ENCODE measurements around the gene CES3.

DNA sequence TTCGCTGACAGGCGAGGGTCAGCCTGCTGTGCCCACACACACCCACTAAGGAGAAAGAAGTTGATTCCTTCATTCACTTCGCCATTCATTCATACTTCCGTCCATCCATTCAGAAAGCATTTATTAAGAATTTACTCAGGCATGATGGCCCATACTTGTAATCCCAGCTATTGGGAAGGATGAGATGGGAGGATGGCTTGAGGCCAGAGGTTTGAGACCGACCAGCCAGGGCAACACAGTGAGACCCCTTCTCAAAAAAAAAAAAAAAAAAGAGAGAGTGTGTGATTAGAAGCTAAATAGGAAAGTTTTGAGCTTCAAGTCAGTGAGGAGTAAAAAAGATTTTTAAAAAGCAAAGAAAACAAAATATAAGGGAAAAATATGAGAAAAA is 17.0 kb upstream of the CES3 start:
- TF ChIP-seq POLR2A (IDR thresholded peaks at IDR 0.05) = no peak
- TF ChIP-seq, protein P1, sequence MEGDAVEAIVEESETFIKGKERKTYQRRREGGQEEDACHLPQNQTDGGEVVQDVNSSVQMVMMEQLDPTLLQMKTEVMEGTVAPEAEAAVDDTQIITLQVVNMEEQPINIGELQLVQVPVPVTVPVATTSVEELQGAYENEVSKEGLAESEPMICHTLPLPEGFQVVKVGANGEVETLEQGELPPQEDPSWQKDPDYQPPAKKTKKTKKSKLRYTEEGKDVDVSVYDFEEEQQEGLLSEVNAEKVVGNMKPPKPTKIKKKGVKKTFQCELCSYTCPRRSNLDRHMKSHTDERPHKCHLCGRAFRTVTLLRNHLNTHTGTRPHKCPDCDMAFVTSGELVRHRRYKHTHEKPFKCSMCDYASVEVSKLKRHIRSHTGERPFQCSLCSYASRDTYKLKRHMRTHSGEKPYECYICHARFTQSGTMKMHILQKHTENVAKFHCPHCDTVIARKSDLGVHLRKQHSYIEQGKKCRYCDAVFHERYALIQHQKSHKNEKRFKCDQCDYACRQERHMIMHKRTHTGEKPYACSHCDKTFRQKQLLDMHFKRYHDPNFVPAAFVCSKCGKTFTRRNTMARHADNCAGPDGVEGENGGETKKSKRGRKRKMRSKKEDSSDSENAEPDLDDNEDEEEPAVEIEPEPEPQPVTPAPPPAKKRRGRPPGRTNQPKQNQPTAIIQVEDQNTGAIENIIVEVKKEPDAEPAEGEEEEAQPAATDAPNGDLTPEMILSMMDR (IDR thresholded peaks at IDR 0.05 in 4 of 5, conservative IDR thresholded peaks at IDR 0.05 in 1 of 5) = no peak

All from gastrocnemius medialis (tissue), 4 donors.